ENCODE measurements around the gene ASIC3.
A peak's percentile ranks its signal among the peaks of the same experiment; 100 is the strongest.

ASIC3 gene

GRCh38 chr7:151057989-151058780 is 9.9 kb downstream of the ASIC3 start:
- DNase-seq = peak; percentile 100

- no peak for DNase-seq
Observed at GRCh38 chr7:151058781-151059366, 10.5 kb downstream of the ASIC3 start.

GRCh38 chr7:151059367-151060112 is 11.2 kb downstream of the ASIC3 start, which contains the start of gene SLC4A2:
Gene SLC4A2 (plus strand): TSS chr7:151059589. CDS start chr7:151061988, 2,399 bp downstream.
- peak; percentile 60 to 87 for DNase-seq

GRCh38 chr7:151060113-151060415 is 11.7 kb downstream of the ASIC3 start:
- DNase-seq = no peak

- no peak for DNase-seq
Observed at GRCh38 chr7:151060416-151061212, 12.3 kb downstream of the ASIC3 start.

GRCh38 chr7:151061213-151062110 is 13.1 kb downstream of the ASIC3 start:
- DNase-seq = no peak

GRCh38 chr7:151062111-151062398 is 13.7 kb downstream of the ASIC3 start:
- no peak for DNase-seq

GRCh38 chr7:151062399-151063211 is 14.3 kb downstream of the ASIC3 start:
- no peak for DNase-seq

GRCh38 chr7:151063212-151063561 is 14.9 kb downstream of the ASIC3 start:
- DNase-seq = no peak

- no peak for DNase-seq
Observed at GRCh38 chr7:151064454-151064853, 16.1 kb downstream of the ASIC3 start.

GRCh38 chr7:151064993-151065392 is 16.7 kb downstream of the ASIC3 start:
- no peak for DNase-seq

- DNase-seq = no peak
Observed at GRCh38 chr7:151065516-151065915, 17.2 kb downstream of the ASIC3 start.

GRCh38 chr7:151066273-151066974 is 18.1 kb downstream of the ASIC3 start:
- DNase-seq = no peak

- no peak for DNase-seq
Observed at GRCh38 chr7:151068069-151068773, 19.9 kb downstream of the ASIC3 start.

- DNase-seq = no peak
Observed at GRCh38 chr7:151069841-151070573, 21.7 kb downstream of the ASIC3 start.

- no peak for DNase-seq
Observed at GRCh38 chr7:151070574-151070960, 22.2 kb downstream of the ASIC3 start.

GRCh38 chr7:151071032-151071866 is 22.9 kb downstream of the ASIC3 start:
- DNase-seq = no peak

- no peak for DNase-seq
Observed at GRCh38 chr7:151073990-151074389, 25.7 kb downstream of the ASIC3 start.
